HG03442 (cell line): ENCODE measurements around the gene EFNA2.
"Not testable (repeated sequence)": the region's sequence is repeated elsewhere in the genome, so short reads cannot be mapped to it uniquely, and the experiment has no call there.

ENCODE experiments used
- ATAC-seq: cut with Tn5 transposase; IDR thresholded peaks from one replicate; pipeline ENCODE4 v1.9.1; 2021; ENCODE audit warnings: mild to moderate bottlenecking, moderate library complexity; ENCODE audit not compliant: unreplicated experiment

The EFNA2 gene

GRCh38 chr19:1285737-1286360 is at the start of gene EFNA2:
TSS of gene EFNA2 (plus strand) at chr19:1285873. CDS start at chr19:1286169, 296 bp downstream.
- ATAC-seq, result no peak

- ATAC-seq, result no peak
Observed at GRCh38 chr19:1236576-1236975, 49.1 kb upstream of the EFNA2 start.

- ATAC-seq, result no peak
Observed at GRCh38 chr19:1237027-1237659, 48.5 kb upstream of the EFNA2 start.

GRCh38 chr19:1237754-1238368 is 47.8 kb upstream of the EFNA2 start, which contains the start of gene CBARP:
TSS of gene CBARP (minus strand) at chr19:1238005. CDS start at chr19:1236100, 1,905 bp downstream.
- ATAC-seq, result no peak

- ATAC-seq, result no peak
Observed at GRCh38 chr19:1238369-1239303, 47.0 kb upstream of the EFNA2 start.

- no peak for ATAC-seq
Observed at GRCh38 chr19:1239420-1239795, 46.3 kb upstream of the EFNA2 start.

GRCh38 chr19:1239796-1240737 is 45.6 kb upstream of the EFNA2 start:
- no peak for ATAC-seq

GRCh38 chr19:1240925-1241324 is 44.7 kb upstream of the EFNA2 start:
- no peak for ATAC-seq

- peak; percentile 45 for ATAC-seq
Observed at GRCh38 chr19:1241417-1242095, 44.1 kb upstream of the EFNA2 start, which contains the start of gene ATP5F1D. TSS of gene ATP5F1D (plus strand) at chr19:1241751. CDS start at chr19:1241851, 100 bp downstream.

- no peak for ATAC-seq
Observed at GRCh38 chr19:1243768-1244692, 41.6 kb upstream of the EFNA2 start.

GRCh38 chr19:1244693-1245451 is 40.8 kb upstream of the EFNA2 start:
- ATAC-seq, result no peak

- ATAC-seq, result no peak
Observed at GRCh38 chr19:1245494-1246264, 40.0 kb upstream of the EFNA2 start.

- not testable (repeated sequence) for ATAC-seq
Observed at GRCh38 chr19:1246265-1247087, 39.2 kb upstream of the EFNA2 start.

- ATAC-seq, result no peak
Observed at GRCh38 chr19:1247748-1248138, 37.9 kb upstream of the EFNA2 start.

- peak; percentile 11 for ATAC-seq
Observed at GRCh38 chr19:1248139-1248785, 37.4 kb upstream of the EFNA2 start, which contains the start of gene MIDN. TSS of gene MIDN (plus strand) at chr19:1248583. CDS start at chr19:1250297, 1,714 bp downstream.
